DOHH2 (cell line): ENCODE data around the gene SLC35B2.

Experiments used
- EZH2phosphoT487 ChIP-seq: fragments of 200-600 bp; sonication (generic); IDR thresholded peaks from 2 replicates; pipeline ENCODE4 v1.6.1; 2017; ENCODE audit warnings: borderline replicate concordance, mild to moderate bottlenecking, antibody characterized with exemption, low read length, moderate library complexity, mixed read lengths
- TF ChIP-seq, protein P1 (sequence below): fragments of 200-600 bp; sonication (generic); IDR thresholded peaks from one replicate; pipeline ENCODE4 v1.5.1; 2014; ENCODE audit warnings: antibody characterized with exemption, mild to moderate bottlenecking, low read depth, low read length; ENCODE audit not compliant: poor library complexity, severe bottlenecking

GRCh38 chr6:44258325-44258863, 1.1 kb upstream of the SLC35B2 start:
- TF ChIP-seq, protein P1, sequence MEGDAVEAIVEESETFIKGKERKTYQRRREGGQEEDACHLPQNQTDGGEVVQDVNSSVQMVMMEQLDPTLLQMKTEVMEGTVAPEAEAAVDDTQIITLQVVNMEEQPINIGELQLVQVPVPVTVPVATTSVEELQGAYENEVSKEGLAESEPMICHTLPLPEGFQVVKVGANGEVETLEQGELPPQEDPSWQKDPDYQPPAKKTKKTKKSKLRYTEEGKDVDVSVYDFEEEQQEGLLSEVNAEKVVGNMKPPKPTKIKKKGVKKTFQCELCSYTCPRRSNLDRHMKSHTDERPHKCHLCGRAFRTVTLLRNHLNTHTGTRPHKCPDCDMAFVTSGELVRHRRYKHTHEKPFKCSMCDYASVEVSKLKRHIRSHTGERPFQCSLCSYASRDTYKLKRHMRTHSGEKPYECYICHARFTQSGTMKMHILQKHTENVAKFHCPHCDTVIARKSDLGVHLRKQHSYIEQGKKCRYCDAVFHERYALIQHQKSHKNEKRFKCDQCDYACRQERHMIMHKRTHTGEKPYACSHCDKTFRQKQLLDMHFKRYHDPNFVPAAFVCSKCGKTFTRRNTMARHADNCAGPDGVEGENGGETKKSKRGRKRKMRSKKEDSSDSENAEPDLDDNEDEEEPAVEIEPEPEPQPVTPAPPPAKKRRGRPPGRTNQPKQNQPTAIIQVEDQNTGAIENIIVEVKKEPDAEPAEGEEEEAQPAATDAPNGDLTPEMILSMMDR: no peak
- no peak for TF ChIP-seq EZH2phosphoT487
